MM.1S (cell line): ENCODE measurements around the gene TOGARAM1.

Source experiments
- EZH2phosphoT487 ChIP-seq: fragments of 300-600 bp; sonication (generic); IDR thresholded peaks from 2 replicates; pipeline ENCODE4 v1.6.1; 2018; ENCODE audit warnings: antibody characterized with exemption, low read length
- TF ChIP-seq, protein P1 (sequence below): fragments of 300-600 bp; sonication (generic); IDR thresholded peaks from 2 replicates; pipeline ENCODE4 v1.5.1; 2016; ENCODE audit warnings: antibody characterized with exemption, low read length, mixed read lengths

DNA sequence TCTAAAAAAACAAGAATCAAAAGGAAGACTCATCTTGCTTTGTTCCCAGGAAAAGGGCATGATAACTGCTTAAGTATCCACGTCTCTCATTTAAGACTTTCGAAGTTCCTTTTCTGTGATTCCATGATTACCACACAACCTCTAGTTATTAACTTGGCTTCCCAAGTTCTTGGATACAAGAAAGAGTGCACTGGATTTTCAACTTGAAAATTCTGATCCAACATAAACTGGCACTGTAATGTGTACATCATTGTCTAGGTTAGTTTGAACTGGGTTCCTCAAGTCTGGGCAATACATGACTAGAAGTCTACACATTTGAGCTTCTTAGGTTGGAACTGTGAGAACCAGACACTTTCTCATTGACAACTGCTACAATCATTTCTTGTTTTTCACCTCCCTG is 1.8 kb upstream of the TOGARAM1 start:
- TF ChIP-seq, protein P1, sequence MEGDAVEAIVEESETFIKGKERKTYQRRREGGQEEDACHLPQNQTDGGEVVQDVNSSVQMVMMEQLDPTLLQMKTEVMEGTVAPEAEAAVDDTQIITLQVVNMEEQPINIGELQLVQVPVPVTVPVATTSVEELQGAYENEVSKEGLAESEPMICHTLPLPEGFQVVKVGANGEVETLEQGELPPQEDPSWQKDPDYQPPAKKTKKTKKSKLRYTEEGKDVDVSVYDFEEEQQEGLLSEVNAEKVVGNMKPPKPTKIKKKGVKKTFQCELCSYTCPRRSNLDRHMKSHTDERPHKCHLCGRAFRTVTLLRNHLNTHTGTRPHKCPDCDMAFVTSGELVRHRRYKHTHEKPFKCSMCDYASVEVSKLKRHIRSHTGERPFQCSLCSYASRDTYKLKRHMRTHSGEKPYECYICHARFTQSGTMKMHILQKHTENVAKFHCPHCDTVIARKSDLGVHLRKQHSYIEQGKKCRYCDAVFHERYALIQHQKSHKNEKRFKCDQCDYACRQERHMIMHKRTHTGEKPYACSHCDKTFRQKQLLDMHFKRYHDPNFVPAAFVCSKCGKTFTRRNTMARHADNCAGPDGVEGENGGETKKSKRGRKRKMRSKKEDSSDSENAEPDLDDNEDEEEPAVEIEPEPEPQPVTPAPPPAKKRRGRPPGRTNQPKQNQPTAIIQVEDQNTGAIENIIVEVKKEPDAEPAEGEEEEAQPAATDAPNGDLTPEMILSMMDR, result no peak
- no peak for TF ChIP-seq EZH2phosphoT487
